ENCODE measurements around the gene RMND5B.

- no peak for TF ChIP-seq CEBPB (IDR thresholded peaks at IDR 0.05)
- TF ChIP-seq EP300 (IDR thresholded peaks at IDR 0.05; ENCODE audit: borderline replicate concordance) = no peak
- TF ChIP-seq, protein P1, sequence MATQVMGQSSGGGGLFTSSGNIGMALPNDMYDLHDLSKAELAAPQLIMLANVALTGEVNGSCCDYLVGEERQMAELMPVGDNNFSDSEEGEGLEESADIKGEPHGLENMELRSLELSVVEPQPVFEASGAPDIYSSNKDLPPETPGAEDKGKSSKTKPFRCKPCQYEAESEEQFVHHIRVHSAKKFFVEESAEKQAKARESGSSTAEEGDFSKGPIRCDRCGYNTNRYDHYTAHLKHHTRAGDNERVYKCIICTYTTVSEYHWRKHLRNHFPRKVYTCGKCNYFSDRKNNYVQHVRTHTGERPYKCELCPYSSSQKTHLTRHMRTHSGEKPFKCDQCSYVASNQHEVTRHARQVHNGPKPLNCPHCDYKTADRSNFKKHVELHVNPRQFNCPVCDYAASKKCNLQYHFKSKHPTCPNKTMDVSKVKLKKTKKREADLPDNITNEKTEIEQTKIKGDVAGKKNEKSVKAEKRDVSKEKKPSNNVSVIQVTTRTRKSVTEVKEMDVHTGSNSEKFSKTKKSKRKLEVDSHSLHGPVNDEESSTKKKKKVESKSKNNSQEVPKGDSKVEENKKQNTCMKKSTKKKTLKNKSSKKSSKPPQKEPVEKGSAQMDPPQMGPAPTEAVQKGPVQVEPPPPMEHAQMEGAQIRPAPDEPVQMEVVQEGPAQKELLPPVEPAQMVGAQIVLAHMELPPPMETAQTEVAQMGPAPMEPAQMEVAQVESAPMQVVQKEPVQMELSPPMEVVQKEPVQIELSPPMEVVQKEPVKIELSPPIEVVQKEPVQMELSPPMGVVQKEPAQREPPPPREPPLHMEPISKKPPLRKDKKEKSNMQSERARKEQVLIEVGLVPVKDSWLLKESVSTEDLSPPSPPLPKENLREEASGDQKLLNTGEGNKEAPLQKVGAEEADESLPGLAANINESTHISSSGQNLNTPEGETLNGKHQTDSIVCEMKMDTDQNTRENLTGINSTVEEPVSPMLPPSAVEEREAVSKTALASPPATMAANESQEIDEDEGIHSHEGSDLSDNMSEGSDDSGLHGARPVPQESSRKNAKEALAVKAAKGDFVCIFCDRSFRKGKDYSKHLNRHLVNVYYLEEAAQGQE (IDR thresholded peaks at IDR 0.05; ENCODE audit: low read depth) = no peak
Observed at GRCh38 chr5:178191661-178192060, 60.8 kb downstream of the RMND5B start.

Data from Ishikawa (cell line).